Activated CD4-positive, CD25-positive, alpha-beta regulatory T cell treated with anti-CD3 and anti-CD28 coated beads, Interleukin-2, amount 50 U/mL, for 16 hours (primary cell): ENCODE data around the gene VWA3B.
"Not testable (repeated sequence)": the region's sequence is repeated elsewhere in the genome, so short reads cannot be mapped to it uniquely, and the experiment has no call there.

Source experiments
- DNase-seq: peaks from one replicate; pipeline ENCODE4 v3.0.0-alpha.2; 2020; ENCODE audit warnings: low read depth, low spot score

VWA3B gene

DNA sequence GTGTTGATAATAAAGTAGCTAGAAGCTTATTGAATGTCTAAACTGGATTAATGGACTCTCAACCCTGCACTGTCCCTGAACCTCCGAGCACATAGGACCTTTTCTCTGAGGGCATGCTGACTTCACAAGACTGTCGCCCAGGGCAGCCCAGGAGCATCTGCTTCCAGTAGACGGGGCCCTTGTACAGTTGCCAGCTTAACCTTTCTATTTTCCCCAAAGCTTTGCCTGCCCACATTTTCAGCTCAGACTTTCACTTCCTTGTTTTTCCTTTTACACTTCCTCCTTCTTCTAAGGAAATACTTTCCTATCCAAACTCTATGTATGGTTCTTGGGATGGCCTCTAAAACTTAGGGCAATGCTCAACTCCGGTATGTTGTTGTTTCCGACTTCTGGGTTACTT lies 1.3 kb downstream of the VWA3B start:
- DNase-seq, result no peak

DNA sequence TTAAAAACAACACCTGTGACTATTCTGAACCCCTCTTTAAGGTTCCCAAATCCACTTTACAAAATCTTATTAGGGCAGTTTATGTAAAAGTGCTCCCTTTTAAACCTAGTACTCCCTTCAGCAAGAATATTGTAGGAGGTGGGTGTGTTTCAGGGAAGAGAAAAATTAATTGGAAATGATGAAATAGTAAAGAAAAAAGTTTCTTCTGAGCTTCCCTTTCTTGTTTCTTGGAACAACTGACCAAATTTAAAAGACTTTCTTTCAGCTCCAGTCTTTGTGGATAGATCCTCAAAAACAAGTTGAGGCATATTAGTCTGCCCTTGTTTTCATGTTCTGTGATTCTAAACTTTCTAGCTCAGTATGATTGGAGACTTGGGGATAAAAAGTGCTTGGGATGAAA lies 3.0 kb downstream of the VWA3B start:
- DNase-seq, result no peak

GRCh38 chr2:98090951-98091350 lies 4.0 kb downstream of the VWA3B start:
- DNase-seq, result no peak

DNA sequence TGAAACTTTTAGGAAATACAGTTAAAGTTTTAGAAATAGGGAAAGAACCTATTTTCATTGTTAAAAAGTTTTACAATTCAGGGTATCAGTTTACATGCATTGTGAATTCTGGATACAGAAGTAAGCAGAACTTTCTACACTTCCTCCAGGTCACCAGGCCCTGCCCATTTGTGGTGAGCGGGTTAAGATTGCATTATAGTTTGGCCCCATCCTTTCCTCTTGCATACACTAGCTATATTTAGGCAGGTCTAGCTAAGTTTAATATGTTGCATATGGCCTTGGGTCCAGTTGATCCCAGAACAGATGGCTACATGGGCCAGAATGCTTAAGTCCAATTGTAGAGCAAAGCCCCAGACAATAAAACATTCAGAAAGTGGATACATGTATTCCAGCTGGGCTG lies 4.8 kb downstream of the VWA3B start:
- no peak for DNase-seq

DNA sequence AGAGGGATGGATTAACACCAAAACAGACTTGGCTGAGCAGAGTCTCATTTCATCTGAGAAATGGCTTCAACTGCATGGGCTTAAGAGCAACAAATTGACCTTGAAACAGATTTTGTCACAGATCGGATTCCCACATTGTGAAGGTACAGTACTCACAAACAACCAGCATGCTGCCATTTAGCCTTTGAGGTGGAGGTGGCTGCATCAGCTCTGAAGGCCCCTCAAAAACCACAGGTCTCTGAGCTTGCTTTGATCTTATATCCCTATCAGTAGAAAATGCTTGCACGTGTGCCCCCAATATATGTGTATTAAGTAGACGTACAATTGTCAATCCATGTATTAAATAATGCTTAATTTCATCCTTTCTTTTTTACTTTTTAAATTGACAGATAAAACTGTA lies 6.2 kb downstream of the VWA3B start:
- DNase-seq, result no peak

- no peak for DNase-seq
Observed at GRCh38 chr2:98093611-98094010, 6.6 kb downstream of the VWA3B start.

DNA sequence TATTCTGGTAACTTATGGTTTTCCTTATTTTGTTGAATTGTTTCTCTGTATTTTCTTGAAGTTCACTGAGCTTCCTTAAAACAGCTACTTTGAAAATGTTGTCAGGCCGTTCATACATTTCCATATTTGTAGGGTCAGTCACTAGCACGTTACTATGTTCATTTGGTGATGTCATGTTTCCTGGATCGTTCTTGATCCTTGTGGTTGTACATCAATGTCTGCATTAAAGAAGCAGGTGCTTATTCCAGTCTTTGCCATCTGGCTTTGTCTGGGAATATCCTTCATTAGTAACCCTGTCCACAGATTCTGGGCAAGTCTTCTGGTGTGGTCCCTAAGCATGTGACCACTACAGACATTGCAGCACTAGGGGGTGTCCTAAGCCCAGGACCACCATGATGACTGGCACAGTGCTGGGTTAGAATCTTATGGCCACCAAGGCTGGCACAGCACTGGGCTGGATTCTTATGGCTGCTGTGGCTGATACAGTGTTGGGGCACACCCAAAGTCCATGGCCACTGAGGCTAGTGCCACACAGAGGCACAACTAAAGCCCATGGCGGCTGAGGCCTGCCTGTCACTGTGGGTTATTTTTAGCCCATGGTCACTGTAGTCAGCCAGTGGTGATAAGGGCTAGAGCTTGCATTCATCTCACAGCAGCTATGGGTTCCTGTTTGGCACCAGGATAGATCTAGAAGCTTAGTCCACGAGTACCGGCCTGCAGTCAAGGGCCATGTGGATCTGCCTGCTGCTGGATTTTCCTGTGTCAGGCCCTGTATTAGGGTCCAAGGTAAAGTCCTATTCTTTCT lies 13.2 kb downstream of the VWA3B start:
- DNase-seq, result no peak

GRCh38 chr2:98102315-98102714 lies 15.3 kb downstream of the VWA3B start:
- DNase-seq, result not testable (repeated sequence)

DNA sequence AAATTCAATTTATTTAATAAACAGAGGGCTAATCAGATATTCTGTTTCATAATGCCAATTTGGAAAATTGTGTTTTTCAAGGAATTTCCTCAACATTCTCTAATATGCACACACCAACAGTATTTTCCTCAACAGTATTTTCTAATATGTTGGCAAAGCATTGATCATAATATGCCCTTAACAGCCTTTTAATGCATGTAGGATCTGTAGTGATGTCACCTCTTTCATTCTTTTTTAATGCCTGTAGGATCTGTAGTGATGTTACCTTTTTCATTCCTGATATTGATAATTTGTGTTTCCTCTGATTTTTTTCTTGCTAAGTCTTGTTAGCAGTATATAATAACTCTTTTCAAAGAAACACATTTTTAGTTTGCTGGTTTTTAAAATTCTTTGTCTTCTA lies 15.9 kb downstream of the VWA3B start:
- no peak for DNase-seq

- DNase-seq, result no peak
Observed at GRCh38 chr2:98108110-98108509, 21.1 kb downstream of the VWA3B start.

- DNase-seq, result no peak
Observed at GRCh38 chr2:98110741-98111140, 23.8 kb downstream of the VWA3B start.

GRCh38 chr2:98114643-98115330 lies 27.8 kb downstream of the VWA3B start:
- no peak for DNase-seq

DNA sequence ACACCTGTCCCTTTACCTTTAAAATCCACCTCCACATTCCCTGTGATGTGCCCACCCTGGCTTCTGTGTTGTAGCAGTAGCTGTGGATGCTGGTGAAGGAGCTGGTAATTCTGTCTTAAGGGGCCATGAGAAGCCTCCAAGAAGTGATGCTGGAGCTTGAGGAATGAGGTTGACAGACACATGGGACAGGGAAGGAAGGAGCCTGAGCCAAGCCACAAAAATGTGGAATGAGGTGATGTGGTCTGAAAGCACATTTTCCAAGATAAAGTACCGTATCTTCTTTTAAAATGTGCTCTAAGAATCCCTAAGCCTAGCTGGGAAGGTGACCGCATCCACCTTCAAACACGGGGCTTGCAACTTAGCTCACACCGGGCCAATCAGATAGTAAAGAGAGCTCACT lies 31.2 kb downstream of the VWA3B start:
- DNase-seq, result no peak

GRCh38 chr2:98118852-98119251 lies 31.9 kb downstream of the VWA3B start:
- DNase-seq, result no peak

DNA sequence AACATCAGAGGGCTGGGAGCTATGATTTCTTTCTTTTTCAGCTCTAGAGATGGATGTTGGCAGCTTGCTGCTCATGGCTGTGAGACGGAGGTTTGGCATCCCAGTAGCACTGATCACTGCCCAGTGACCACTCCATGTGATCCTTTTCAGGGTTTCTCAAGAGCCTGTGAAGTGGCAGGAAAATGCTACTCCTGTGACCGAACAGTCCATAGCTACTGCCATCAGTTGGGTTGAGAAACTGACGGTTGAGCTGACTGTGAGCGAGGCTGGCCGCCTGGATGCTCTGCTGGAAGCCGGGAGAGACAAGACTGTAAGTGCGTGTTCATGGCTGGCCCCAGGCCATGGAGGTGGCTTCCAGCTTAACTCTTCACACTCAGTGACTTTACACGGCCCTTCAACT lies 34.2 kb downstream of the VWA3B start:
- DNase-seq, result no peak

DNA sequence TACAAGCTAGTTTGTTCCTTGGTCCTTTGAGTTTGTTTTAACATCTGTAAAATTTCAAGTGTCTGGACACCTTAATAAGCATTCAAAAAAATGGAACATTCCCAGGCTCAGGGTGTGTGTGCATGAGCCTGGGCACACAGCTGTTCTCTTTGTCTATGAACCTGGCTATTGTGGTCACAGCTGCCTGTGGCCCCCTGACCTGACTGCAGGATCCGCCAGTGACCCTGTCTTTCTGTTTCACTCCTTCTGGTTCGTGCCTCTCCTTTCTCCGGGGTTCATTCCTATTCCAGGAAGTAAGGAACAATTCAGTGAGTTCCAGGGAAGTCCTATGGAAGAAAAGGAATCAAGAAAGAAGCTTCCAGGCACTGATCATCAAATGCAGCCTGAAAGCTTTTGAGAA lies 35.6 kb downstream of the VWA3B start:
- DNase-seq, result no peak

GRCh38 chr2:98123286-98123685 lies 36.3 kb downstream of the VWA3B start:
- no peak for DNase-seq

- no peak for DNase-seq
Observed at GRCh38 chr2:98126061-98126460, 39.1 kb downstream of the VWA3B start.

- DNase-seq, result no peak
Observed at GRCh38 chr2:98127229-98127989, 40.4 kb downstream of the VWA3B start.

GRCh38 chr2:98128556-98129109 lies 41.7 kb downstream of the VWA3B start:
- no peak for DNase-seq

- DNase-seq, result not testable (repeated sequence)
Observed at GRCh38 chr2:98130073-98130472, 43.1 kb downstream of the VWA3B start.
